ENCODE data around the gene ZNF726. TPM values are rescaled to one million over a fixed set of nuclear protein-coding genes. Genes with fewer than 3 reads are reported as not detected.
"Not testable (repeated sequence)": the region's sequence is repeated elsewhere in the genome, so short reads cannot be mapped to it uniquely, and the experiment has no call there.

ZNF726 gene
- total and polyA plus RNA-seq, 8 donors: 1.2 to 21.1 (median 4.4) TPM

DNA sequence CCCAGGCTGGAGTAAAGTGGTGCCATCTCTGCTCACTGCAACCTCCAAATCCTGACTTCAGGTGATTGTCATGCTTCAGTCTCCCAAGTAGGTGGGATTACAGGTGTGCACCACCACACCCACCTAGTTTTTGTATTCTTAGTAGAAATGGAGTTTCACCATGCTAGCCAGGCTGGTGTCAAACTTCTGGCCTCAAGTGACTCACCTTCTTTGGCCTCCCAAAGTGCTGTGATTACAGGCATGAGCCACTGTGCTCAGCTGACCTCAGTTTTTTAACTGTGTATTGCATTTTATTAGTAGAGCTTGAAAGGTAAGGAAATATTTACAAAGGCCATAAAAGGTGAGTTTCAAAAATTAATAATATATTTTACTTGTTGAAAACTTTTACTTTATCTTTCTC, 2.3 kb downstream of the ZNF726 start:
- no peak overlapping the region for H3K4me3 ChIP-seq
- TF ChIP-seq POLR2A (IDR thresholded peaks at IDR 0.05): no peak
- no peak for TF ChIP-seq EP300 (IDR thresholded peaks at IDR 0.05)
- TF ChIP-seq, protein P1, sequence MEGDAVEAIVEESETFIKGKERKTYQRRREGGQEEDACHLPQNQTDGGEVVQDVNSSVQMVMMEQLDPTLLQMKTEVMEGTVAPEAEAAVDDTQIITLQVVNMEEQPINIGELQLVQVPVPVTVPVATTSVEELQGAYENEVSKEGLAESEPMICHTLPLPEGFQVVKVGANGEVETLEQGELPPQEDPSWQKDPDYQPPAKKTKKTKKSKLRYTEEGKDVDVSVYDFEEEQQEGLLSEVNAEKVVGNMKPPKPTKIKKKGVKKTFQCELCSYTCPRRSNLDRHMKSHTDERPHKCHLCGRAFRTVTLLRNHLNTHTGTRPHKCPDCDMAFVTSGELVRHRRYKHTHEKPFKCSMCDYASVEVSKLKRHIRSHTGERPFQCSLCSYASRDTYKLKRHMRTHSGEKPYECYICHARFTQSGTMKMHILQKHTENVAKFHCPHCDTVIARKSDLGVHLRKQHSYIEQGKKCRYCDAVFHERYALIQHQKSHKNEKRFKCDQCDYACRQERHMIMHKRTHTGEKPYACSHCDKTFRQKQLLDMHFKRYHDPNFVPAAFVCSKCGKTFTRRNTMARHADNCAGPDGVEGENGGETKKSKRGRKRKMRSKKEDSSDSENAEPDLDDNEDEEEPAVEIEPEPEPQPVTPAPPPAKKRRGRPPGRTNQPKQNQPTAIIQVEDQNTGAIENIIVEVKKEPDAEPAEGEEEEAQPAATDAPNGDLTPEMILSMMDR (IDR thresholded peaks at IDR 0.05): no peak
- TF ChIP-seq POLR2AphosphoS5 (IDR thresholded peaks at IDR 0.05): no peak

GRCh38 chr19:23917856-23918255, 3.2 kb downstream of the ZNF726 start:
- peaks cover 0 to 18% (median 6%) of the 10 kb centered on the region in 4 donors for H3K4me1 ChIP-seq
- H3K9me3 ChIP-seq: no peaks in the 10 kb centered on the region
- peak overlapping the region in 1 of 5 donors; percentile 7 for H3K27ac ChIP-seq
- H3K4me3 ChIP-seq: no peak overlapping the region
- peaks cover 0 to 18% (median 14%) of the 10 kb centered on the region in 4 donors for H3K36me3 ChIP-seq
- DNase-seq: peak in 1 of 2 donors; percentile 80
- intact Hi-C loops (cut with DNase I; ENCODE audit: low total_unique reads): no loop called here
- H3K27me3 ChIP-seq: no peaks in the 10 kb centered on the region
- WGBS, 5 donors: 47 to 70% (median 65%) methylated on average over 5 of the region's 5 CpGs
- no peak for TF ChIP-seq POLR2AphosphoS5 (IDR thresholded peaks at IDR 0.05)

More for the DNA sequence above, 2.3 kb downstream of the ZNF726 start:
- peak in 1 of 2 donors; percentile 7 for DNase-seq
- peaks cover 0 to 18% (median 6%) of the 10 kb centered on the region in 4 donors for H3K4me1 ChIP-seq
- H3K9me3 ChIP-seq: no peaks in the 10 kb centered on the region
- intact Hi-C loops (cut with DNase I; ENCODE audit: low total_unique reads): no loop called here
- peaks cover 0 to 15% (median 13%) of the 10 kb centered on the region in 4 donors for H3K36me3 ChIP-seq
- H3K27me3 ChIP-seq: no peaks in the 10 kb centered on the region
- H3K27ac ChIP-seq: peak overlapping the region in 1 of 5 donors; percentile 14

DNA sequence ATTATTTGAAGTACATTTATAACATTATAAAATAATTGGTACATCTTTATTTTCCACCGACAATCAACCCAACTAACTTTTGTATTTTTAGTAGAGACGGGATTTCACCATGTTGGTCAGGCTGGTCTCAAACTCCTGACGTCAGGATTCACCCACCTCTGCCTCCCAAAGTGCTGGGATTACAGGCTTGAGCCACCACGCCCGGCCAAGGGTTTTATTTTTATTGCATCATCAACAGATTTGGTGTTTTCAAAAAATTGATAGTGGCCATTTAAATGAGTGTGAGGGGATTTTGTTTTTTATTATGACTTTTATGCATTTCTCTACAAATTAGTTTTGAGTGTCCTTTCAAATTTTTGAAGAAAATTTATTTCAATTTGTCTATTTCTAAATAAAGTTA, 10.6 kb downstream of the ZNF726 start:
- H3K9me3 ChIP-seq: peaks cover 0 to 29% (median 0%) of the 10 kb centered on the region in 4 donors
- intact Hi-C loops (cut with DNase I; ENCODE audit: low total_unique reads): no loop called here
- DNase-seq: no peak
- no peaks in the 10 kb centered on the region for H3K27me3 ChIP-seq
- peaks cover 0 to 20% (median 9%) of the 10 kb centered on the region in 4 donors for H3K36me3 ChIP-seq
- TF ChIP-seq, protein P1 (IDR thresholded peaks at IDR 0.05): no peak
- TF ChIP-seq POLR2AphosphoS5 (IDR thresholded peaks at IDR 0.05): no peak
- no peak for TF ChIP-seq POLR2A (IDR thresholded peaks at IDR 0.05)
- TF ChIP-seq EP300 (IDR thresholded peaks at IDR 0.05): no peak
- H3K4me3 ChIP-seq: no peak overlapping the region
- H3K4me1 ChIP-seq: no peaks in the 10 kb centered on the region
- H3K27ac ChIP-seq: no peak overlapping the region
- 92 to 97% (median 96%) methylated on average over 5 of the region's 5 CpGs for WGBS, 5 donors

- H3K9me3 ChIP-seq: peaks cover 15 to 89% (median 47%) of the 10 kb centered on the region in 4 donors
- TF ChIP-seq POLR2AphosphoS5 (IDR thresholded peaks at IDR 0.05) (no peak), POLR2A (IDR thresholded peaks at IDR 0.05) (no peak), EP300 (IDR thresholded peaks at IDR 0.05) (no peak)
- TF ChIP-seq, protein P1 (IDR thresholded peaks at IDR 0.05): no peak
- intact Hi-C loops (cut with DNase I; ENCODE audit: low total_unique reads): no loop called here
- peaks cover 0 to 6% (median under 1%) of the 10 kb centered on the region in 4 donors for H3K36me3 ChIP-seq
- no peak for DNase-seq
- H3K27me3 ChIP-seq: no peaks in the 10 kb centered on the region
- no peak overlapping the region for H3K27ac ChIP-seq
- H3K4me3 ChIP-seq: no peak overlapping the region
- H3K4me1 ChIP-seq: no peaks in the 10 kb centered on the region
- 88 to 97% (median 94%) methylated on average over 1 of the region's 1 CpG for WGBS, 5 donors
These were observed 18.2 kb downstream of the ZNF726 start for GRCh38 chr19:23932878-23933277.

GRCh38 chr19:23937031-23937430, 22.3 kb downstream of the ZNF726 start:
- H3K27ac ChIP-seq; H3K4me3 ChIP-seq; DNase-seq; H3K4me1 ChIP-seq; H3K27me3 ChIP-seq; H3K36me3 ChIP-seq; intact Hi-C loops (cut with DNase I; ENCODE audit: low total_unique reads): not testable (repeated sequence)
- peaks cover 11 to 88% (median 47%) of the 10 kb centered on the region in 4 donors for H3K9me3 ChIP-seq
- WGBS, 5 donors: 94 to 100% (median 97%) methylated on average over 2 to 28 of the region's 29 CpGs

Measured in stomach (tissue), 9 donors.